ENCODE results near the gene C2CD2. TPM values are rescaled to one million over a fixed set of nuclear protein-coding genes. Genes with fewer than 3 reads are reported as not detected.

Gene C2CD2
- total RNA-seq, 1 experiment from 2014 or later = 12.6 TPM

GRCh38 chr21:41885341-41886024, 68.3 kb downstream of the C2CD2 start:
- H3K27me3 Mint-ChIP-seq (ENCODE audit: insufficient read depth, unreplicated experiment) = no peaks in the 10 kb centered on the region

GRCh38 chr21:41884501-41885030, 69.3 kb downstream of the C2CD2 start:
- no peaks in the 10 kb centered on the region for H3K9me3 Mint-ChIP-seq (ENCODE audit: unreplicated experiment)
- Histone ChIP-seq H3K4me3 (ENCODE audit: low read depth, low read length) (no peak overlapping the region), H3K4me1 (no peaks in the 10 kb centered on the region), H3K27me3 (replicated peaks; ENCODE audit: control insufficient read depth, insufficient read depth, low read length) (no peaks in the 10 kb centered on the region), H3K36me3 (ENCODE audit: control insufficient read depth, insufficient read depth, low read length) (no peaks in the 10 kb centered on the region), H3K9me3 (no peaks in the 10 kb centered on the region)
- no TSS peak for BruUV-seq (replicated peaks)
- no peak for DNase-seq
- H3K4me1 Mint-ChIP-seq (ENCODE audit: low read depth, unreplicated experiment) = no peaks in the 10 kb centered on the region
- no peak overlapping the region for H3K27ac Mint-ChIP-seq (ENCODE audit: unreplicated experiment)
- TF ChIP-seq, protein P1, sequence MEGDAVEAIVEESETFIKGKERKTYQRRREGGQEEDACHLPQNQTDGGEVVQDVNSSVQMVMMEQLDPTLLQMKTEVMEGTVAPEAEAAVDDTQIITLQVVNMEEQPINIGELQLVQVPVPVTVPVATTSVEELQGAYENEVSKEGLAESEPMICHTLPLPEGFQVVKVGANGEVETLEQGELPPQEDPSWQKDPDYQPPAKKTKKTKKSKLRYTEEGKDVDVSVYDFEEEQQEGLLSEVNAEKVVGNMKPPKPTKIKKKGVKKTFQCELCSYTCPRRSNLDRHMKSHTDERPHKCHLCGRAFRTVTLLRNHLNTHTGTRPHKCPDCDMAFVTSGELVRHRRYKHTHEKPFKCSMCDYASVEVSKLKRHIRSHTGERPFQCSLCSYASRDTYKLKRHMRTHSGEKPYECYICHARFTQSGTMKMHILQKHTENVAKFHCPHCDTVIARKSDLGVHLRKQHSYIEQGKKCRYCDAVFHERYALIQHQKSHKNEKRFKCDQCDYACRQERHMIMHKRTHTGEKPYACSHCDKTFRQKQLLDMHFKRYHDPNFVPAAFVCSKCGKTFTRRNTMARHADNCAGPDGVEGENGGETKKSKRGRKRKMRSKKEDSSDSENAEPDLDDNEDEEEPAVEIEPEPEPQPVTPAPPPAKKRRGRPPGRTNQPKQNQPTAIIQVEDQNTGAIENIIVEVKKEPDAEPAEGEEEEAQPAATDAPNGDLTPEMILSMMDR (IDR thresholded peaks at IDR 0.05; ENCODE audit: insufficient read depth in 1 of 2, low read depth in 1 of 2, low read length in 1 of 2, severe bottlenecking in 1 of 2, unreplicated experiment in 1 of 2) = no peak
- H3K36me3 Mint-ChIP-seq (ENCODE audit: insufficient read depth, unreplicated experiment) = no peaks in the 10 kb centered on the region
- ChIA-PET CTCF (no interaction called here), POLR2A (no interaction called here)
- intact Hi-C loops (cut with micrococcal nuclease; ENCODE audit: unreplicated experiment) = no loop called here
- H3K4me3 Mint-ChIP-seq (ENCODE audit: unreplicated experiment) = no peak overlapping the region
- no peaks in the 10 kb centered on the region for H3K27me3 Mint-ChIP-seq (ENCODE audit: insufficient read depth, unreplicated experiment)

More at GRCh38 chr21:41885341-41886024, 68.3 kb downstream of the C2CD2 start:
- POLR2A ChIA-PET = no interaction called here
- Mint-ChIP-seq H3K4me3 (ENCODE audit: unreplicated experiment) (no peak overlapping the region), H3K36me3 (ENCODE audit: insufficient read depth, unreplicated experiment) (no peaks in the 10 kb centered on the region), H3K4me1 (ENCODE audit: low read depth, unreplicated experiment) (no peaks in the 10 kb centered on the region), H3K9me3 (ENCODE audit: unreplicated experiment) (no peaks in the 10 kb centered on the region), H3K27ac (ENCODE audit: unreplicated experiment) (no peak overlapping the region)
- intact Hi-C loops (cut with micrococcal nuclease; ENCODE audit: unreplicated experiment) = no loop called here
- TF ChIP-seq, protein P1 (IDR thresholded peaks at IDR 0.05; ENCODE audit: insufficient read depth in 1 of 2, low read depth in 1 of 2, low read length in 1 of 2, severe bottlenecking in 1 of 2, unreplicated experiment in 1 of 2) = no peak
- H3K36me3 ChIP-seq (ENCODE audit: control insufficient read depth, insufficient read depth, low read length) = no peaks in the 10 kb centered on the region
- CTCF ChIA-PET = no interaction called here
- no TSS peak for BruUV-seq (replicated peaks)
- no peaks in the 10 kb centered on the region for H3K27me3 ChIP-seq (replicated peaks; ENCODE audit: control insufficient read depth, insufficient read depth, low read length)
- no peak overlapping the region for H3K4me3 ChIP-seq (ENCODE audit: low read depth, low read length)
- H3K4me1 ChIP-seq = no peaks in the 10 kb centered on the region
- no peaks in the 10 kb centered on the region for H3K9me3 ChIP-seq
- DNase-seq = no peak

DNA sequence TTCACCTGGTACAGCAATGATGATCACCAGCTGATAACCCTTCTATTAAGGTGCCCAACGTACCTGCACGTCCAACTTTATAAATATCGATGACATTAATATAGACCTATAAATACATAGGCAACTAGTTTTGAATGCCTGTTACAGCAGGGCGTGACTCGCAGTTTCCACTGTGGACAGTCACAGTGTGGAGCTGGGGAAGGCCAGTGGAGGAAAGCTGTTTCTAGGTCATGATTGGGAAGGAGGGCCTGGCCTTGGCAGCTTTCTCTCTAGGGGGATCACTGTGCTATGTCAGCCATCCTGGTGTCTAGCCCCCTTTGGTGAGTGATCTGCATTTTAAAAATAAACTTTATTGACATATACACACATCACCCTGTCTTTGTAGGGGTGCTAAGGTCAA, 70.2 kb downstream of the C2CD2 start:
- TF ChIP-seq, protein P1 (IDR thresholded peaks at IDR 0.05; ENCODE audit: insufficient read depth in 1 of 2, low read depth in 1 of 2, low read length in 1 of 2, severe bottlenecking in 1 of 2, unreplicated experiment in 1 of 2) = no peak
- H3K27me3 Mint-ChIP-seq (ENCODE audit: insufficient read depth, unreplicated experiment) = no peaks in the 10 kb centered on the region
- ChIA-PET POLR2A (no interaction called here), CTCF (interaction anchor here (1.2 kb wide), 1 partner anchor 224 kb away, joined by 3 read pairs; no protein-coding TSS in a partner anchor)
- Histone ChIP-seq H3K4me1 (no peaks in the 10 kb centered on the region), H3K4me3 (ENCODE audit: low read depth, low read length) (no peak overlapping the region), H3K27me3 (replicated peaks; ENCODE audit: control insufficient read depth, insufficient read depth, low read length) (no peaks in the 10 kb centered on the region), H3K36me3 (ENCODE audit: control insufficient read depth, insufficient read depth, low read length) (no peaks in the 10 kb centered on the region), H3K9me3 (no peaks in the 10 kb centered on the region)
- H3K4me1 Mint-ChIP-seq (ENCODE audit: low read depth, unreplicated experiment) = no peaks in the 10 kb centered on the region
- intact Hi-C loops (cut with micrococcal nuclease; ENCODE audit: unreplicated experiment) = no loop called here
- H3K27ac Mint-ChIP-seq (ENCODE audit: unreplicated experiment) = no peak overlapping the region
- H3K36me3 Mint-ChIP-seq (ENCODE audit: insufficient read depth, unreplicated experiment) = no peaks in the 10 kb centered on the region
- no peak for DNase-seq
- no peak overlapping the region for H3K4me3 Mint-ChIP-seq (ENCODE audit: unreplicated experiment)
- no TSS peak for BruUV-seq (replicated peaks)
- H3K9me3 Mint-ChIP-seq (ENCODE audit: unreplicated experiment) = no peaks in the 10 kb centered on the region

Measured in Caco-2 (cell line).